GM21529 (cell line): Measurements from ENCODE around the gene CTXND2.
A peak's percentile ranks its signal among the peaks of the same experiment; 100 is the strongest.
"Not testable (repeated sequence)": the region's sequence is repeated elsewhere in the genome, so short reads cannot be mapped to it uniquely, and the experiment has no call there.

Experiments
- ATAC-seq: cut with Tn5 transposase; IDR thresholded peaks from one replicate; pipeline ENCODE4 v1.9.1; 2021; ENCODE audit not compliant: unreplicated experiment

The CTXND2 gene

DNA sequence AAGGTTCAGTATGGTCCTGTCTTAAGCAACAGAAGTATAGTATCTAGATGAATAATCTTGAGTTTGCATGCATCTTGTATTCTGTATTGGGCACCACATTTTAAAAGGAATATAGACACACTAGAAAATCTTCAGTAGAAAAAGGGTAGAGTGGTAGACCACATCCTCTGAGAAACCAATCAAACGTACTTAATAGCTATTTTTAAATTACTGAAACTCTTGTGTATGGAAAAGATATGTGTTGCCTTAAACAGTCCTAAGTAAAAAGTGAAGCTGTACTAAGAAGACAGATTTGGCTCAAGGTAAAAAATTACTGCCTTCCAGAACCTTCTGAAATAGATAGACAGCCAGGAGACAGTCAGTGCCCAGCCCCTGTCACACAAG, 3.1 kb downstream of the CTXND2 start:
- peak; percentile 68 for ATAC-seq

DNA sequence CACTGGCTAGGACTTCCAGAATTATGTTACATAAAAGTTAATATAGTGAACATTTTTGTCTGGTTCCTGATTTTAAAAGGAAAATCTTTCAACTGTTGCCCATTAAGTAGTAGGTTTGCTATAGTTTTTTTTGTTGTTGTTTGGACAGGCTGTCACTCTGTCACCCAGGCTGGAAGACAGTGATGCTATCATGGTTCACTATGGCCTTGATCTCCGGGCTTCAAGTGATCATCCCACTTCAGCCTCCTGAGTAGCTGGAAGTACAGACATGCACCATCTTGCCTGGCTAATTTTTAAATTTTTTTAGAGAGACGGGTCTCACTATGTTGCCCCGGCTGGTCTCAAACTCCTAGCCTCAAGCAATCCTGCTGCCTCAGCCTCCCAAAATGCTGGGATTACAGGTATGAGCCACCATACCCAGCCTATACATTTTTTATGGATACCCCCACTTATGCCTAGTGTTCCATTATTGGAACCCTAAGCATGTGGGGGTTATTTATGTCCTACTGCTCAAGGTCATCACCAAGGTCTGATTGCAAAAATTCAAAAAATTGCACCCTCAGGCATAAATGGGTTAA, 6.5 kb downstream of the CTXND2 start:
- no peak for ATAC-seq

DNA sequence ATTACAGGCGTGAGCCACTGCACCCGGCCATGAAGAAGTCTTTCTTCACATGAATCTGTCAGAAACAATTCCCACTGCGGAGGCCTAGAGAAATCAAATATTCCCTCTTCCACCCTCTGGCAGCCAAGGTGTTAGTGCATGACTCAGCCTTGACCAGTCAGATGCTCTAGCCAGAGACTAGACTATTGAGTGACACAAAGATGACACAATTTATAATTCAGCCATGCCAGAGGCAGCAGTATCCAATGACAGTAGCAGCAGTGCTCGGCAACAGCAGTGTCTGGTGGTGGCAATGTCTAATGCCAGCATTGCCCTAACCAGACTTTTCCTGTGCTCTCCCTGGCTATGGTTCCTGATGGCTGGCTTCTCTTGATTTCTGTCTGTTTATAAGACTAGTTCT, 8.7 kb downstream of the CTXND2 start:
- no peak for ATAC-seq

- not testable (repeated sequence) for ATAC-seq
Measured at GRCh38 chr1:150899795-150900194, 12.9 kb downstream of the CTXND2 start.

GRCh38 chr1:150902346-150902745, 15.4 kb downstream of the CTXND2 start:
- ATAC-seq: no peak

DNA sequence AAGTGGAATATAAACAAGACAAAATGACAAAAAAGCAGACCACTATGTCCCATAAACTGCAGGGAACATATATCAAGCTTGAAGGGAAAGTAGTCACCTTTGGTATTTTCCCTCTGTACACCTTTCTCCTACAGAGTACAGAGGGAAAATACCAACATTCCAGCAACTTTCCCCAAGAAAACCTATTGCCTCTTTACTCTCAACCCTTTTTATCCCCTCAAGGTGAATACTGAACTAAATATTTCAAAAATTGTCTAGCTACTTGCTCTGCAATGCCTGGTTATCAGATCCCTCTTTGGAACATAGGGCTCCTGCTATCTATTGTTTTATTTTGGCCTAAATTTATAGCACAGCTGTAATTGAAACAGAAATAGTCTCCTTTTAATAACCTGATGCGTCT, 15.8 kb downstream of the CTXND2 start:
- no peak for ATAC-seq

DNA sequence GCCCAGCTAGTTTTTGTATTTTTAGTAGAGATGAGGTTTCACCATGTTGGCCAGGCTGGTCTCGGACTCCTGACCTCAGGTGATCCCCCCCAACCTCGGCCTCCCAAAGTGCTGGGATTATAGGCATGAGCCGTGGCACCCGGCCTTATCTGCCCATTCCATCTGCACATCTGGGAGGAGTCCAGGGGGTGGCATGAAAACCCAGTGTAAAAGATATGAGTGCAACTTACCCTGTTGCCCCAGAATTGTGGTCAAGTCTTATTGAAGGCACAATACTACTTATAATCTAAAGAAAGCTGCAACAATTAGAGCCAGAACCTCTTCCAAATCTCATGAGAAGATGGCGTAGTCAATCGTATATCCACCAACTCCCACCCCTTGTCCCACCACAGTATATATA, 18.4 kb downstream of the CTXND2 start:
- ATAC-seq: no peak

GRCh38 chr1:150906329-150906728, 19.4 kb downstream of the CTXND2 start:
- no peak for ATAC-seq

GRCh38 chr1:150906813-150907212, 19.9 kb downstream of the CTXND2 start:
- no peak for ATAC-seq

DNA sequence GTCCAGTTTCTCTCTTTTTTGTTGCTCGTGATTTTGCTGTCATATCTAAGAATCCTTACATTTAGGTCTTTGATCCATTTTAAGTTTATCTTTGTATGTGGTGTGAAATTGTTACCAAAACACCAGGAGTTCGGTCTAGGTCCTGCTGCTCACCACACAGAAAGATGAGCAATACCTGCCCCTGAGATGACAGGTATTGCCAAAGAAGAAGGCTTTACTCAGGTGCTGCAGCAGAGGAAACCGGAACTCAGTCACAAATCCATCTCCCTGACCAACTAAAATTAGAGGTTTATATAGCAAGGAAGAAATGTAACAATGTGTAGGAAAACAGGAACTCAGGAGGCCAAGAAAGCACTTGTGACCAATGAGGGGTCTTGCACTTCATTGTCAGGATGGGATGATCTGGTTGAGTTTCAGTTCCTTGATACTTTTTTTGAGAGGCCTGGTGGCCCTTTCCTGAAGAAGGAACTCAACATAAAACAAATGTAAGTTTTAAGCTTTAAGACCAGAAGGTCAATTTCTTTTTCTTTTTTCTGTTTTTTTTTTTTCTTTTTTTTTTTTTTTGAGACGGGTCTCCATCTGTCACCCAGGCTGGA, 22.7 kb downstream of the CTXND2 start:
- ATAC-seq: no peak

DNA sequence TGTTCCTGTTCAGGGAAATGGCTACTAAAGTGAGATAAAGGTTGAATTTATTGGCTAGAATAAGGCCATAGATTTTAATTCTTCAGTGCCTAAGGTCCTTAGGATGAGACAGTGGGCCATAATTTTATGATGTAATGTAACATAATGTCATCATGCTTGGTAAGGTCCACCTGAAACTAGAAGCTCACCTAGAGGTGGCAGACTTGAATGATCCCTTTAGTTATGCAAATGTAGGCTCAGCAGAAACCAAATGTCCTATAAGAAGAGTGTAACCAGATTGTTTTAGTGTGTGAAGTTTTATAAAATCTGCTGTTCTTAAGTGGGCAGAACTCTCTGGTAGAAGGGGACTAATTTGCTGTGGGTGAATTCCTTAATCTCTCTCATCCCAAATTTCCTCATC, 25.7 kb downstream of the CTXND2 start:
- no peak for ATAC-seq

GRCh38 chr1:150917387-150917786, 30.5 kb downstream of the CTXND2 start:
- ATAC-seq: no peak

DNA sequence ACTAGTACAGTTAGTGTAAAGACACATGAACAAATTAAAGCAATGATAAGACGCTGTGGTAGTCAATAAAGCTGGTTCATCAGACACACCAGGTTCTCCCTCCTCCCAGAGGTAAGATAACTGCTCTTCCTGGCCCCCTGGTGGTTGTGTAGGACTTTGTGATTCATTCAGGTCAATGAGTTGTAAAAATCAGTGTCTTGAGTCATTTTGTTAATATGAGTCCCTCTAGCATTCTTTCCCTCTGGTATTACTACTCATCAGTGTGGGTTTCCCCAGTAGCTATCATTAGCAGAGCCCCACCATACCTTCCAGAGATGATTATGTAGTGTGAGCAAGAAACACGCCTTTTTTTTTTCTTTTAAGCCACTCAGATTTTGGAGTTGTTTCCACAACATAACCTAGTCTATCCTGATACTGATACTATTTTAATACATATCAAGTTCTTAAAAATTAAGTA, 35.6 kb downstream of the CTXND2 start:
- ATAC-seq: peak; percentile 63

- ATAC-seq: no peak
Measured at GRCh38 chr1:150925080-150925479, 38.1 kb downstream of the CTXND2 start.

DNA sequence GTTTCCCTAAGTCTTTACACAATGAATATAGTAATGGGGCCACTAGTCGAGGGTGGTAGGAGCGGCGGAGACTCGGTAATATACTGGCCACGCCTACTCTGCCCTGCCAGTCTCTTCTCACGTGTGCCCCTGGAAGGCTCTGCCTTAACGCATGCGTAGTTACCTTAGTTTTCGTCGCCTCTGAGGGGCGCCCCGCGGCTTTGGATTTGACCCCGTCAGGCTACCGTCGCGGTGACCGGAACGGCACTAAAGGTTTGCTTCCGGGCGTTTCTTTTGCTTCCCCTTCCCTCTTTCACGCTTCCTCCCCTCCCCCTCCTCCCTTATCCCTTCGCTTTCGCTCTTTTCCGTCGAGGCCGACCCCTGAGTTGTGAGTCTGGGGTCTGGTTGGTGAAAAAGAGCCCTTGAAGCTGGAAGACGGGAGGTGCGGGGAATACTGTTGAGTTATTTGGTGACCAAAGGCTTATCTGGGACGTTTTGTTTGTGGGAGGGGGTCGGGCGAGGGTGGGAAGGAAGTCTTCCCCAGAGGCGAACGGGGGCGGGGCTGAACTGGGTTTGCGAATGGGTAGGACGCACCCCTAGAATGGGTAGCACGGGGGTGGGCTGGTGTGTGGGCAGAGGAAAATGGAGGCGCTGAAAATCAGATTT, 39.3 kb downstream of the CTXND2 start, which contains the start of gene SETDB1:
TSS of gene SETDB1 (plus strand) at position 267 of the 645 bp plus-strand sequence. CDS start 1,352 bp downstream, outside the sequence.
- ATAC-seq: peak; percentile 84

GRCh38 chr1:150927624-150928023, 40.7 kb downstream of the CTXND2 start:
- ATAC-seq: no peak

DNA sequence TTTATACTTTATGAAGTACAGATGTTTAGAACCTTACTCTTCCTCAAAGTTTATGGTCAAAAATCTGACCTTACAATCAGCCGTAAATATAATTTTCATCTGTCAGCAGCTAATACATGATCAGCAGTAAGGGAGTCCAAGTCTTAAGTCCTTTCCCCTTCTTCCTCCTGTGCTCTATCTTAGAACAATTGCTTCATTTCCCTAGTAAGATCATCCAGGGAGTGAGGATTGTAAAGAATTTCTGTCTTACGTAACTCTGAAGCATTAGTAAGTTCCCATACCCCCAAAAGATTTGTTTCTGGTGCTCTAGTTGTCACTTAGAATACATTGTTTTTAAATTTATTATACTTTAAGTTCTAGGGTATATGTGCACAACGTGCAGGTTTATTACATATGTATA, 41.4 kb downstream of the CTXND2 start:
- ATAC-seq: no peak

GRCh38 chr1:150928775-150929174, 41.8 kb downstream of the CTXND2 start:
- ATAC-seq: not testable (repeated sequence)

GRCh38 chr1:150931773-150932172, 44.8 kb downstream of the CTXND2 start:
- ATAC-seq: no peak

GRCh38 chr1:150944856-150945255, 57.9 kb downstream of the CTXND2 start:
- no peak for ATAC-seq

DNA sequence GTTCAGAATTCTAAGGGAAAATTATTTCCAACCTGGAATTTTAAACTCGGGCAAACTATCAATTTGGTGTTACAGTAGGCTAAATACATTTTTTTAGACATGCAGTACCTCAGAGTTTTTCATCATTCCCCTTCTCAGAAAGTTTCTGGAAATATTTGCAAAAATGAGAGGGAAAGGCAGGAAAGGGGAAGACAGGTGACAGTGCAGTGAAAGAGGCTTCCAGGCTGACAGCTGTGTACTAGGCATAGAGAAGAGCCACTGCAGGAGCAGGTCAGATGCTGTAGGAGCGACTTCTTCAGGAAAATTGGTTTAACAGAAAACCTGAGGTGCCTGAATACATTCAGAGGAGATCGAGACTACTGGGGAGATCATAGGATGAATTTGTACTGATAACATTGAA, 67.8 kb downstream of the CTXND2 start:
- no peak for ATAC-seq

DNA sequence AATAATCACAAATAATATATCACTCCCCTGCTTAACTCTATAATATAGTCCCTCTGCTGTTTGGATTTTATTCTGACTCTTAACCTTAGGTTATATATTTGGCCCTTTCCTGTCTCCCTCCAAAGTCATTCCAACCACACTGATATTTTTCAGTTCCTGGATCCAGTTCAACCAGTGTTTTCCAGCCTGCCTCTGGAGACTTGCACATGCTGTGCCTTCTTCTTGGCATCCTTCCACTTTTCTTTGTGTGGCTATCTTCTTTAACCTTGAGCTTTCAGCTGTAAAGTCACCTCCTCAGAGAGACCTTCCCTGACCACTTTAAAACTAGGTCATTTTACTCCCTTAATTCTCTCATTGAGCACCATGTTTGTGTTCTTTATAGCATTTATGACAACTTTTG, 68.3 kb downstream of the CTXND2 start:
- no peak for ATAC-seq
